Endodermal cell (in vitro differentiated cells): ENCODE measurements around the gene ARHGAP12. TPM values are rescaled to one million over a fixed set of nuclear protein-coding genes. Genes with fewer than 3 reads are reported as not detected.

Experiments used
- DNase-seq: peaks from one replicate; pipeline ENCODE4 v3.0.0-alpha.2; 2017
- H3K27ac ChIP-seq: 2 replicates; pipeline ENCODE4 v1.5.1; 2013; ENCODE audit warnings: mild to moderate bottlenecking, low read depth, low read length, moderate library complexity
- H3K27me3 ChIP-seq: 2 replicates; pipeline ENCODE4 v1.6.1; 2013; ENCODE audit warnings: mild to moderate bottlenecking, low read length, moderate library complexity; ENCODE audit not compliant: insufficient read depth, control insufficient read depth, poor library complexity, severe bottlenecking
- H3K36me3 ChIP-seq: 2 replicates; pipeline ENCODE4 v1.7.0; 2013; ENCODE audit warnings: mild to moderate bottlenecking, low read length, moderate library complexity; ENCODE audit not compliant: control insufficient read depth, insufficient read depth
- H3K4me1 ChIP-seq: one replicate; pipeline ENCODE4 v1.7.0; 2013; ENCODE audit warnings: low read length; ENCODE audit not compliant: control insufficient read depth, insufficient read depth
- H3K4me3 ChIP-seq: 2 replicates; pipeline ENCODE4 v1.5.1; 2013; ENCODE audit warnings: mild to moderate bottlenecking, low read length, moderate library complexity
- H3K9ac ChIP-seq: 2 replicates; pipeline ENCODE4 v1.6.1; 2013; ENCODE audit warnings: mild to moderate bottlenecking, low read length, moderate library complexity; ENCODE audit not compliant: poor library complexity, severe bottlenecking; ENCODE audit errors: extremely low read depth
- H3K9me3 ChIP-seq: 2 replicates; pipeline ENCODE4 v1.6.1; 2013; ENCODE audit warnings: mild to moderate bottlenecking, low read length, moderate library complexity; ENCODE audit not compliant: control insufficient read depth
- H3K27ac Mint-ChIP-seq: 2 replicates; pipeline ENCODE4 v1.8.0; 2020; ENCODE audit warnings: mixed read lengths
- H3K27me3 Mint-ChIP-seq: 2 replicates; pipeline ENCODE4 v1.8.0; 2021; ENCODE audit warnings: mild to moderate bottlenecking, mixed read lengths; ENCODE audit not compliant: insufficient read depth
- H3K36me3 Mint-ChIP-seq: 2 replicates; pipeline ENCODE4 v1.8.0; 2020; ENCODE audit warnings: low read depth, mixed read lengths
- H3K4me1 Mint-ChIP-seq: 2 replicates; pipeline ENCODE4 v1.8.0; 2020; ENCODE audit warnings: mixed read lengths
- H3K4me3 Mint-ChIP-seq: 2 replicates; pipeline ENCODE4 v1.8.0; 2020; ENCODE audit warnings: mild to moderate bottlenecking, moderate library complexity, mixed read lengths
- H3K9me3 Mint-ChIP-seq: 2 replicates; pipeline ENCODE4 v1.8.0; 2020; ENCODE audit warnings: mild to moderate bottlenecking, mixed read lengths
- CTCF ChIP-seq: fragments of 200-600 bp; sonication (generic); conservative IDR thresholded peaks from 2 replicates; pipeline ENCODE4 v1.5.0; 2021; ENCODE audit warnings: antibody characterized with exemption, mild to moderate bottlenecking
- WGBS, 2 experiments: methylation state at CpG; one replicate each; pipeline versions ENCODE4 v1.1.5 to v1.1.7; 2013; ENCODE audit warnings: missing lambda C conversion rate in 2 of 2, mixed read lengths in 1 of 2; ENCODE audit not compliant: insufficient coverage in 1 of 2, insufficient read length in 1 of 2; 5-methylcytosine and 5-hydroxymethylcytosine counted together
- total RNA-seq, 2 donors: library from RNA; stranded (reverse); fragmentation: NEBNext Ultra II Directional in 1 of 2; extraction: Animal tissue kit (Norgen Biotek cat#: 25700) in 1 of 2; gene quantifications; 2 replicates in 1 of 2; 3 replicates in 1 of 2; pipeline ENCODE4 v1.2.1, GENCODE V29; 2021

ARHGAP12 gene
- total RNA-seq, 2 donors from 2014 or later = 49.6 to 49.8 TPM

DNA sequence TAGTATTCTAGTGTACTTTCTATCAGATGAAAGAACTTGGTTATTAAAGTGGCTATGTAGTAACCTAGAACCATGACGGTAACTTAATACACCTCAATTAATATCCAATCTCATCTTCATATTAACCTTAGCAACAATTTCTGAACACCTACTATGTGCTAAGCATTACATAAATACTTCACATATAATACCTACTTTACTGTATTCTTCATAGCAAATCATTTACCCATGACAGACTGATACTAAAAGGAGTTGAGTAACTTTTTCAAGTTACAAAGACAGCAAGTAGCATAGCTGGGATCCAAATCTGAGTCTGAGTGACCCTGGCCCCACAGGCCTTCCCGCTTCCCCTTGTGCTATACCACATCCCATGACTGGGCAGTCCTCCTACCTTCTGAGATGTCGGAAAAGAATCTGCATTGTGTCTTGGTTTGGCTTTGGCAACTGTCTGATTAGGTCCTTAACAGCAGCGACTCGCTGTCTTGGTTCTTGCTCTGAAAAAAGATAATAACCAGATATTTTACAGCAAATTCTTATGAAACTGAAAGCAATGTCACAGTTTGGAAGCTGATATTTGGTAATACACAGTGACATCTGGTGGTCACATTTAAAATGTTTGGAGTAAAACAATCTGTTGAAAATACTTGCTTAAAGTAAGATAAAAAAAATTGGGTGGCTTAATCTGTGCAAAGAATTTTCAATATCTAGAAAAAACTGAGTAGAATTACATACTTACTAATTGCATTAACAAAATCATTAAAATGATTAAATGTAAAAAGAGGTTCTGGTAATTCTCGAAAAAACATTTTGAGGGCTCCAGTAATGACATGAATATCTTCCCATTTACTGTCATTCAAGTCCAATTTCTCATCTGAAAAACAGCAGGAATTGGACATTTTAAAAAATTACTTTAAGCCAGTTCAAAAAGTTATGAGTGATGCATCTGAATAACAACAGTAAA is 120.1 kb downstream of the ARHGAP12 start:
- Mint-ChIP-seq H3K36me3 (peaks cover 40% of the 10 kb centered on the region), H3K27ac (peak overlapping the region; percentile 52), H3K4me1 (no peaks in the 10 kb centered on the region), H3K27me3 (no peaks in the 10 kb centered on the region), H3K9me3 (no peaks in the 10 kb centered on the region), H3K4me3 (no peak overlapping the region)
- DNase-seq = peak; percentile 52
- Histone ChIP-seq H3K9me3 (no peaks in the 10 kb centered on the region), H3K27ac (no peak overlapping the region), H3K4me1 (no peaks in the 10 kb centered on the region), H3K27me3 (no peaks in the 10 kb centered on the region), H3K36me3 (peaks cover 77% of the 10 kb centered on the region), H3K9ac (no peak overlapping the region), H3K4me3 (no peak overlapping the region)
- WGBS, 2 experiments = 94 to 96% methylated on average over 3 to 6 of the region's 6 CpGs
- peak; percentile 77 for TF ChIP-seq CTCF

- H3K27ac Mint-ChIP-seq = no peak overlapping the region
- no peaks in the 10 kb centered on the region for H3K4me1 ChIP-seq
- no peaks in the 10 kb centered on the region for H3K27me3 ChIP-seq
- 89 to 91% methylated on average over 3 to 7 of the region's 7 CpGs for WGBS, 2 experiments
- no peaks in the 10 kb centered on the region for H3K9me3 ChIP-seq
- H3K36me3 Mint-ChIP-seq = peaks cover 45% of the 10 kb centered on the region
- no peak overlapping the region for H3K4me3 ChIP-seq
- peaks cover 68% of the 10 kb centered on the region for H3K36me3 ChIP-seq
- DNase-seq = no peak
- no peaks in the 10 kb centered on the region for H3K9me3 Mint-ChIP-seq
- H3K4me1 Mint-ChIP-seq = no peaks in the 10 kb centered on the region
- H3K4me3 Mint-ChIP-seq = no peak overlapping the region
- no peak overlapping the region for H3K9ac ChIP-seq
- no peak for TF ChIP-seq CTCF
- no peaks in the 10 kb centered on the region for H3K27me3 Mint-ChIP-seq
- H3K27ac ChIP-seq = peak overlapping the region; percentile 10
Observed at GRCh38 chr10:31804352-31804810, 124.2 kb downstream of the ARHGAP12 start.

DNA sequence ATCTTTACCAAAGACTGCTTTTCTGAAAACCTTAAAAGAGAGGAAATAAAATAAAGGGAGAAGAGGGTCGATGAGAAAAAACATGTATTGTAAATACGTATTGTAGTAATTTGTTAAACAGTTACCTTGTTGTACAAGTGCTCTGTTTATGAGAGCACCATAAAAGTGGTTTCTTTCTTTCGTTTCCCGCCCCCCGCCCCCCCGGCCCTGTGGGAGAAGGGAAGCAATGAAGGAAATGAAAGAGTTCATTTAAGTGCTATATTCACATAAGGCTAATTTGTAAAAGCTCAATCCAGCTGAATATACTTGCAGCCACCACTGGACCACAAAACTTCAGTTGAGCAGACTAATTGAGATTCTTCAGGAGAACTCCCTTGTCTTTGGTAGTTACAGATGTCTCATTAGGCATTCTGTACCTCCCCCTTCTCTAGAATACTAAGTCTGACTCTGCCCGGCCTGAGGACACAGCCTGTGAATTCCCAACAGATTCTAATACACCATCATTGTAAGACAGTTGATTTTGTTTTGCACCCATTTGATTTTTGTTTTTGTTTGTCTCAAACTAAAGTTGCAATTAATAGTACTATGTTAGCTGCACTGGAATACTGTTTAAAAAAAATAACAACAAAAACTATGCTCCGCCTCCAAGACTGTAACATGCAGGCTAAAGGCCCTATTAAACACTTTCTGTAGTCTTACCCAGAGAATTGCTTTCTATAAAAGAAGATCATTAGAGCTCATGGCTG is 124.9 kb downstream of the ARHGAP12 start:
- peak overlapping the region; percentile 35 for H3K27ac Mint-ChIP-seq
- H3K9me3 Mint-ChIP-seq = no peaks in the 10 kb centered on the region
- no peak overlapping the region for H3K4me3 ChIP-seq
- no peaks in the 10 kb centered on the region for H3K4me1 Mint-ChIP-seq
- peak overlapping the region; percentile 10 for H3K27ac ChIP-seq
- 87 to 100% methylated on average over 2 to 8 of the region's 8 CpGs for WGBS, 2 experiments
- H3K4me3 Mint-ChIP-seq = no peak overlapping the region
- H3K9me3 ChIP-seq = no peaks in the 10 kb centered on the region
- H3K36me3 ChIP-seq = peaks cover 62% of the 10 kb centered on the region
- H3K27me3 ChIP-seq = no peaks in the 10 kb centered on the region
- TF ChIP-seq CTCF = no peak
- H3K4me1 ChIP-seq = no peaks in the 10 kb centered on the region
- no peak overlapping the region for H3K9ac ChIP-seq
- H3K36me3 Mint-ChIP-seq = peaks cover 39% of the 10 kb centered on the region
- H3K27me3 Mint-ChIP-seq = no peaks in the 10 kb centered on the region
- DNase-seq = no peak
